GM23248 (cell line): Measurements from ENCODE around the gene SNX13.

Experiments used
- EZH2 ChIP-seq: fragments of 200-600 bp; sonication (generic); IDR thresholded peaks from 2 replicates; pipeline ENCODE4 v1.6.1; 2018; ENCODE audit warnings: antibody characterized with exemption, mild to moderate bottlenecking; ENCODE audit not compliant: insufficient read depth, poor library complexity, severe bottlenecking
- EZH2phosphoT487 ChIP-seq: fragments of 200-600 bp; sonication (generic); IDR thresholded peaks from 2 replicates; pipeline ENCODE4 v1.6.1; 2018; ENCODE audit warnings: antibody characterized with exemption, moderate library complexity, mild to moderate bottlenecking, low read depth; ENCODE audit not compliant: insufficient read depth

GRCh38 chr7:17968791-17969715 is 28.8 kb upstream of the SNX13 start:
- TF ChIP-seq EZH2 (no peak), EZH2phosphoT487 (no peak)
